ENCODE data around the gene HMX1.

The HMX1 gene

GRCh38 chr4:8910100-8910821, 38.6 kb upstream of the HMX1 start:
- no peak for DNase-seq (ENCODE audit: low read depth in 3 of 3, low spot score in 1 of 3)

GRCh38 chr4:8909548-8909947, 37.9 kb upstream of the HMX1 start:
- no peak for DNase-seq (ENCODE audit: low read depth in 3 of 3, low spot score in 1 of 3)

- no peak for DNase-seq (ENCODE audit: low read depth in 3 of 3, low spot score in 1 of 3)
These were observed 36.7 kb upstream of the HMX1 start for GRCh38 chr4:8908206-8908893.

GRCh38 chr4:8907596-8908205, 36.1 kb upstream of the HMX1 start:
- DNase-seq (ENCODE audit: low read depth in 3 of 3, low spot score in 1 of 3): no peak

- no peak for DNase-seq (ENCODE audit: low read depth in 3 of 3, low spot score in 1 of 3)
These were observed 35.5 kb upstream of the HMX1 start for GRCh38 chr4:8906991-8907595.

- no peak for DNase-seq (ENCODE audit: low read depth in 3 of 3, low spot score in 1 of 3)
These were observed 35.0 kb upstream of the HMX1 start for GRCh38 chr4:8906668-8906970.

GRCh38 chr4:8905773-8906667, 34.4 kb upstream of the HMX1 start:
- no peak for DNase-seq (ENCODE audit: low read depth in 3 of 3, low spot score in 1 of 3)

GRCh38 chr4:8905226-8905772, 33.7 kb upstream of the HMX1 start:
- no peak for DNase-seq (ENCODE audit: low read depth in 3 of 3, low spot score in 1 of 3)

- DNase-seq (ENCODE audit: low read depth in 3 of 3, low spot score in 1 of 3): no peak
These were observed 33.0 kb upstream of the HMX1 start for GRCh38 chr4:8904666-8905065.

GRCh38 chr4:8904041-8904501, 32.4 kb upstream of the HMX1 start:
- no peak for DNase-seq (ENCODE audit: low read depth in 3 of 3, low spot score in 1 of 3)

GRCh38 chr4:8901335-8901734, 29.7 kb upstream of the HMX1 start:
- DNase-seq (ENCODE audit: low read depth in 3 of 3, low spot score in 1 of 3): no peak

GRCh38 chr4:8900588-8900987, 28.9 kb upstream of the HMX1 start:
- DNase-seq (ENCODE audit: low read depth in 3 of 3, low spot score in 1 of 3): no peak

GRCh38 chr4:8898419-8898818, 26.8 kb upstream of the HMX1 start:
- no peak for DNase-seq (ENCODE audit: low read depth in 3 of 3, low spot score in 1 of 3)

- DNase-seq (ENCODE audit: low read depth in 3 of 3, low spot score in 1 of 3): no peak
These were observed 25.9 kb upstream of the HMX1 start for GRCh38 chr4:8897251-8898167.

- no peak for DNase-seq (ENCODE audit: low read depth in 3 of 3, low spot score in 1 of 3)
These were observed 24.9 kb upstream of the HMX1 start for GRCh38 chr4:8896506-8896905.

- no peak for DNase-seq (ENCODE audit: low read depth in 3 of 3, low spot score in 1 of 3)
These were observed 24.4 kb upstream of the HMX1 start for GRCh38 chr4:8896071-8896470.

GRCh38 chr4:8895295-8895694, 23.7 kb upstream of the HMX1 start:
- DNase-seq (ENCODE audit: low read depth in 3 of 3, low spot score in 1 of 3): no peak

GRCh38 chr4:8894424-8894816, 22.8 kb upstream of the HMX1 start:
- no peak for DNase-seq (ENCODE audit: low read depth in 3 of 3, low spot score in 1 of 3)

GRCh38 chr4:8893624-8894423, 22.2 kb upstream of the HMX1 start:
- no peak for DNase-seq (ENCODE audit: low read depth in 3 of 3, low spot score in 1 of 3)

Data from stimulated activated CD4-positive, alpha-beta T cell treated with anti-CD3 and anti-CD28 coated beads, TNF-alpha, amount 100 ng/mL, for 1 hour (primary cell).